AG10803 (cell line): ENCODE data around the gene TTLL4.

Source experiments
- DNase-seq: peaks from one replicate; pipeline ENCODE4 v3.0.0; 2010; ENCODE audit warnings: low read depth
- H3K4me3 ChIP-seq: 2 replicates; pipeline ENCODE4 v1.5.1; 2011; ENCODE audit warnings: mild to moderate bottlenecking, low read length, control low read depth
- TF ChIP-seq, protein P1 (sequence below): conservative IDR thresholded peaks from 2 replicates; pipeline ENCODE4 v1.5.1; 2011; ENCODE audit warnings: mild to moderate bottlenecking, low read length, control low read depth, inconsistent platforms

TTLL4 gene

DNA sequence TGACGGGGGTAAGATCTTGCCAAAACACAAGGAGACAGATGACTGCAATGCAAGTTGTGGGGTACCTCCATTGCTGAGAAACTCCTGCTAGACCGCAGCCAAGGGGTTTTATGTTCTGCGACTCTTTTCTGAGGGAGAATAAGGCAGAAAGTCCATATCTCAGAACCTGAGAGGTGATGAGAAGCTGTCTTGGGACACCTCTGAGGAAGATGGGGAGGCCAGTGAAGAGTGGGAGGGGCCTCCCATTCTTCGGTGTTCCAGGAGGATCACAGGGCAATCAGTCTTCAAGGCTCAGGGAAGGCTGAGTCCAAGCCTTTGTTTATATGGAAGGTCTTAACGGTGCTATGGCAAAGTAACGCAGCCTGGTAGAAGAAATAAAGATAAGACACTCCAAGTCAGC lies 89.4 kb downstream of the TTLL4 start:
- no peak overlapping the region for H3K4me3 ChIP-seq
- TF ChIP-seq, protein P1, sequence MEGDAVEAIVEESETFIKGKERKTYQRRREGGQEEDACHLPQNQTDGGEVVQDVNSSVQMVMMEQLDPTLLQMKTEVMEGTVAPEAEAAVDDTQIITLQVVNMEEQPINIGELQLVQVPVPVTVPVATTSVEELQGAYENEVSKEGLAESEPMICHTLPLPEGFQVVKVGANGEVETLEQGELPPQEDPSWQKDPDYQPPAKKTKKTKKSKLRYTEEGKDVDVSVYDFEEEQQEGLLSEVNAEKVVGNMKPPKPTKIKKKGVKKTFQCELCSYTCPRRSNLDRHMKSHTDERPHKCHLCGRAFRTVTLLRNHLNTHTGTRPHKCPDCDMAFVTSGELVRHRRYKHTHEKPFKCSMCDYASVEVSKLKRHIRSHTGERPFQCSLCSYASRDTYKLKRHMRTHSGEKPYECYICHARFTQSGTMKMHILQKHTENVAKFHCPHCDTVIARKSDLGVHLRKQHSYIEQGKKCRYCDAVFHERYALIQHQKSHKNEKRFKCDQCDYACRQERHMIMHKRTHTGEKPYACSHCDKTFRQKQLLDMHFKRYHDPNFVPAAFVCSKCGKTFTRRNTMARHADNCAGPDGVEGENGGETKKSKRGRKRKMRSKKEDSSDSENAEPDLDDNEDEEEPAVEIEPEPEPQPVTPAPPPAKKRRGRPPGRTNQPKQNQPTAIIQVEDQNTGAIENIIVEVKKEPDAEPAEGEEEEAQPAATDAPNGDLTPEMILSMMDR: no peak
- no peak for DNase-seq

DNA sequence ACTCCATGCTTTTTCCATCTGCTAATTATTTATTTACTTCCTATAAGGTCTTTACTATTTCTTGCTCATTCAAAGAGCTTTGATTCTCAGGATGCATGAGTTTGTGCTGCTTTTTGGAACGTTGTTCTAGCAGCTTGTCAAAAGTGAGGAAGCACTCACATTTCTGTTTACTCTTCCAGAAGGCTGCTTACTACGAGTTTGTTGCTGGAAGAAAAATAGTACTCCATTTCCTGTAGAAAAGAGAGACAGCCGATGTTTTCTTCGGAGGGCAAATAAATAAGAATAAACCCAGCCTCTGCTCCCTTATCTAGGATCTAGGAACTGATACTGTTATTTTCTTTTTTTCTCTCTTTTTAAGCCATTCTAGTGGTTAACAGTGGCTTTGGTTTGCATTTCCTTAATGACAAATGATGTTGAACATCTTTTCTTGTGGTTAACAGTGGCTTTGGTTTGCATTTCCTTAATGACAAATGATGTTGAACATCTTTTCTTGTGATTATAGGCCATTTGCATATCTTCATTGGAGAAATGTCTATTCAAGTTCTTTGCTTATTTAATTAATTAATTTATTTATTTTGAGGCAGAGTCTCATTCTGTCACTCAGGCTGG lies 91.9 kb downstream of the TTLL4 start:
- DNase-seq: no peak
- TF ChIP-seq, protein P1: no peak
- H3K4me3 ChIP-seq: no peak overlapping the region

GRCh38 chr2:218804817-218805216 lies 94.2 kb downstream of the TTLL4 start:
- DNase-seq: no peak
- TF ChIP-seq, protein P1: no peak
- no peak overlapping the region for H3K4me3 ChIP-seq
